AG08396 (cell line): ENCODE measurements around the gene COQ5.
"Not testable (repeated sequence)": the region's sequence is repeated elsewhere in the genome, so short reads cannot be mapped to it uniquely, and the experiment has no call there.

Source experiments
- DNase-seq: peaks from one replicate; pipeline ENCODE4 v3.0.0; 2012; ENCODE audit warnings: low spot score, mixed read lengths

COQ5 gene, protein sequence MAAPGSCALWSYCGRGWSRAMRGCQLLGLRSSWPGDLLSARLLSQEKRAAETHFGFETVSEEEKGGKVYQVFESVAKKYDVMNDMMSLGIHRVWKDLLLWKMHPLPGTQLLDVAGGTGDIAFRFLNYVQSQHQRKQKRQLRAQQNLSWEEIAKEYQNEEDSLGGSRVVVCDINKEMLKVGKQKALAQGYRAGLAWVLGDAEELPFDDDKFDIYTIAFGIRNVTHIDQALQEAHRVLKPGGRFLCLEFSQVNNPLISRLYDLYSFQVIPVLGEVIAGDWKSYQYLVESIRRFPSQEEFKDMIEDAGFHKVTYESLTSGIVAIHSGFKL

GRCh38 chr12:120528861-120529525 lies at the start of gene COQ5:
Gene COQ5, minus strand, starts transcription at chr12:120529158. Its CDS starts 17 bp downstream, at chr12:120529141.
- DNase-seq: peak; percentile 88

GRCh38 chr12:120574106-120574505 lies 45.1 kb upstream of the COQ5 start:
- no peak for DNase-seq

DNA sequence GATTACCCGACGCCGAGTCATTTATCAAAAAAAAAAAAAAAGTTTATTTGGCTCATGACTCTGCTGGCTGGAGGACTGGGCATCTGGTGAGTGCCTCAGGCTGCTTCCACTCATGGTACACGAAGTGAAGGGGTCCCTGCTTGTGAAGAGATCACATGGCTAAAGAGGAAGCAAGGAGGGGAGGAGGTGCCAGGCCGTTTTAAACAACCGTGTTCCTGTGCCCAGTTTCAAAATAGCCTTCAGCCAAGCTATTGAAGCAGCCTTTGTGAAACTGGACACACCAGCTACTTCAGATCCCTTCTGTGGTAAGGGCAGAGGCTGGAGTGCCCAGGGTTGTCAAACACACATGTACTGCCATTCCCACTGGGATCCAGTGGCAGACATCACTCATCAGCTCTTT lies 44.6 kb upstream of the COQ5 start:
- no peak for DNase-seq

GRCh38 chr12:120571299-120571698 lies 42.3 kb upstream of the COQ5 start:
- DNase-seq: no peak

- no peak for DNase-seq
Observed at GRCh38 chr12:120563495-120563894, 34.5 kb upstream of the COQ5 start.

- no peak for DNase-seq
Observed at GRCh38 chr12:120562906-120563305, 33.9 kb upstream of the COQ5 start.

- no peak for DNase-seq
Observed at GRCh38 chr12:120557589-120557988, 28.6 kb upstream of the COQ5 start.

GRCh38 chr12:120554678-120555077 lies 25.7 kb upstream of the COQ5 start:
- DNase-seq: no peak

DNA sequence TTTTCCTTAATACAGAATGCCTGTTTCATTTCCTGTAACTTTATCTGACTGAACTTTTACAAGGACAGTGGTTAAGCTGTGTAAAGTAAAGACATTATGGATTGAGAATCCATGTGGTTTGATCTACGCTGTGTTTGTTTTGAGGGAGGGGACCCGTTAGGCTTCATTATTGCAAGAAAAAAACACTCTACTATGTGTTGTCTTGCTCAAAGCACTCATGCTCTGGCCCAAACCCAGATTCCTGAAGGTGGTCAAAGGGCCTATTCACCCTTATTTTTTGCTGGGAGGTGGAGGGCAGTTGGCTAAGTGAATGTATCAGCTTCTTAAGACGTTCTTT lies 17.1 kb upstream of the COQ5 start:
- no peak for DNase-seq

DNA sequence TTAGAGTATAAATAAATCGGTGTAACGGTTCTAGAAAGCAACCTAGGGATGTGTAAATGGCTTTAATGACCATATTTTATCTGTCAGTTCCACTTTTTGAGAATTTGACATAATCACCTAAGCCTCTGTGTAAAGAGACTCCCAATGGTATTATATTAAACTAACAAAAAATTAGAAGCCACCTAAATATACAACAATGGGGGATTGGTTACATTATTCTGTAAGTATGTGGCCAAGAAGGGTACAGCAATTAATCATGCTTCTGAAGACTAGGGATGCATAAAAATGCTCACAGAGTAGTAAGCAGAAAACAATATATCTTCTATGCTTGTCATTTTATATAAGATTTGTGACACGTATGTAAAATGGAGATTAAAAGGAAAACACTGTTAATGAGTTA lies 15.7 kb upstream of the COQ5 start:
- no peak for DNase-seq

DNA sequence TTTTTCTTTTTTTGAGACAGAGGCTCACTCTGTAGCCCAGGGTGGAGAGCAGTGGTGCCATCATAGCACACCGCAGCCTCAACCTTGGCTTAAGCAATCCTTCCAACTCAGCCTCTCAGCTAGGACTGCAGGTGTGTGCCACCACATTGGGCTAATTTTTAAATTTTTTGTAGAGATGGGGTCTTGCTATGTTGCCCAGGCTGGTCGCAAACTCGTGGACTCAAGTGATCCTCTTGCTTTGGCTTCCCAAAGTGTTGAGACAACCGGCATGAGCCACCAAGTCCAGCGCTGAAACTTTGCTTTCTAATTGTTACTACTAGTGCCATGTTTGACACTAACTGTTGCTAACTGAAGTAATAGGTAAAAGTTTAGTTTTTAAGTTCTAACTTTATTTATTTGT lies 13.2 kb upstream of the COQ5 start:
- DNase-seq: no peak

- no peak for DNase-seq
Observed at GRCh38 chr12:120540445-120540844, 11.5 kb upstream of the COQ5 start.

DNA sequence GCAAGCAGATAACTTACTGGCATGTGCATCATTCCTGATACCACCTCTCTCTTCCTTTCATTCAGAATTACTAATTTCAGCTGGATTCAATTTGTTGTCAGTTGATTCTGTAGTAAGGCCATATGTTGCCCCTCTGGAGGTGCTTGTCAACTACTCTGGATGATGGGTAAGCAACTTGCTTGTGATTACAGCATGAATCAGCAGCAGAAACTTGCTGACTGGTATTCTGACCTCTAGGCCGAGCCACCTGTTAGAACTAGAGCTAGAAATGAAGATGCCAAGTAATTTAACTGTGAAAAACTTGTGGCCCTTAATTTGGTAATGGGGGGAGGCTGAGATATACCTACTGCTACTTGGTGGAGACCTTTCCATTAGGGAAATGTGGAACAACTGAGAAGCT lies 10.3 kb upstream of the COQ5 start:
- DNase-seq: peak; percentile 38

DNA sequence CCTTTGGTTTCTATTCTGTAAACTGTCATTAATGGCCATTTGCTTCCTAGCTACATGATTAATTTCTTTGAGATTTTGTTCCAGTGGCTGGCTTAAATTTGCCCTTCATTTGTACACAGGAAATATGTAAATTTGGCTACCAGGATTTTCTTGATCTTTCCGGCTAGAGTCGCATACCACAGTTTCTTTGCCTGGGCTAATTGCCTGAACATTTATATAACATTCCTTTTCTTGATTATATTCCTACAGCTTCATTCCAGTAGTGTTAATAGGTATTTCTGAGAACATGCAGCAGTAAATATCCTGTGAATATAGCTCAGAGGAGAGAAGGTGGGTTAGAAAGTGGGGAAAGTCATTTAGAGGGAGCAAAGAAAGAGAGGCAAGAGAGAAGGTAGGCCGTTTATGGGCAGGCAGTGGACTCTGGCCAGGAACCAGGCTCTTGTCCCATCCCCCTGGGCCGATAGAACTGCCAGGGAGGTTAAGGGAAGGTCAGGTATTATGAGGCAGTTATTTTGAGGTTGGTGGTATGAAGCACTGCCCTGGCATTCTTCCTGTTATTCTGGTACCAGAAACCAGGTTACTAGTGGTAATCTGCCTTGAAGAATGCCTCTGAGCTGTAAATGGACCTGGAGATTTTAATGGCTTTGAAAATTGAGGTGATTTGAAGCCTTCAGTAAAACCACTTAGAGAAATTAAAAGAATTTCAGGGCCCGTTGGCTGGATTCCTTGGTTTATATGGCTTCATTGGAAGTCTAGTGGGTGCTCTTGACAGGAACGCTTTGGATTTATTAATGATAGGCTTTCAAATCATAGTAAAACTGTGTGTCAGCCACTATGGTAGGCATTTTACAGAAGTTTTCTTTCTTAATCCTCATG lies 9.6 kb upstream of the COQ5 start:
- peak; percentile 62 for DNase-seq

- no peak for DNase-seq
Observed at GRCh38 chr12:120537856-120538220, 8.9 kb upstream of the COQ5 start.

- DNase-seq: no peak
Observed at GRCh38 chr12:120536064-120536791, 7.3 kb upstream of the COQ5 start.

- peak; percentile 82 for DNase-seq
Observed at GRCh38 chr12:120534703-120535655, 6.0 kb upstream of the COQ5 start.

- DNase-seq: peak; percentile 91
Observed at GRCh38 chr12:120534203-120534702, 5.3 kb upstream of the COQ5 start, which contains the start of gene RNF10. Gene RNF10, plus strand, starts transcription at chr12:120534356. Its CDS starts 456 bp downstream, at chr12:120534812.

- no peak for DNase-seq
Observed at GRCh38 chr12:120532701-120533238, 3.8 kb upstream of the COQ5 start.

- DNase-seq: not testable (repeated sequence)
Observed at GRCh38 chr12:120530418-120530761, 1.4 kb upstream of the COQ5 start.
